ENCODE measurements around the gene PANK2. TPM values are rescaled to one million over a fixed set of nuclear protein-coding genes. Genes with fewer than 3 reads are reported as not detected.

PANK2 gene
- total and polyA plus RNA-seq, 2 of the 8 experiments (the other 6 are each of a cell fraction or from before 2014, with no cell fraction given) = 17.1 to 57.5 TPM

- Histone ChIP-seq H3K14ac (ENCODE audit: insufficient read length) (no peak overlapping the region), H3K27ac (ENCODE audit: low read depth, low read length) (no peak overlapping the region), H4K8ac (ENCODE audit: extremely low read depth, insufficient read depth, low read length) (no peak overlapping the region), H3K4me3 (ENCODE audit: extremely low read depth in 1 of 4, insufficient read depth in 2 of 4, low read depth in 3 of 4, low read length in 4 of 4) (no peak overlapping the region), H3K27me3 (replicated peaks in 1 of 4; ENCODE audit: control insufficient read depth in 3 of 4, extremely low read depth in 1 of 4, insufficient read depth in 3 of 4, low read length in 3 of 4) (no peaks in the 10 kb centered on the region; a peak in 1 of 7 replicates), H2BK15ac (ENCODE audit: low read length) (no peak overlapping the region), H3K79me1 (ENCODE audit: low read depth, low read length) (no peaks in the 10 kb centered on the region), H2AFZ (ENCODE audit: low read length) (no peak overlapping the region), H2BK5ac (ENCODE audit: low read depth, low read length) (no peak overlapping the region), H4K20me1 (replicated peaks in 1 of 2; ENCODE audit: control insufficient read depth in 1 of 2, insufficient read depth in 2 of 2, low read length in 2 of 2) (no peaks in the 10 kb centered on the region), H2BK120ac (replicated peaks; ENCODE audit: low read depth, low read length) (no peak overlapping the region), H3K23me2 (ENCODE audit: low read depth, low read length) (no peaks in the 10 kb centered on the region), H3K9me3 (ENCODE audit: insufficient read depth in 2 of 2, low read depth in 1 of 2, low read length in 1 of 2) (no peaks in the 10 kb centered on the region), H4K5ac (ENCODE audit: insufficient read length, low read depth, low read length) (no peak overlapping the region), H3K9ac (replicated peaks in 1 of 4; ENCODE audit: extremely low read depth in 1 of 4, low read depth in 3 of 4, low read length in 3 of 4) (peak overlapping the region in 1 of 4 experiments; percentile 21; a peak in 1 of 7 replicates), H3K56ac (replicated peaks; ENCODE audit: insufficient read length, low read depth, low read length) (no peak overlapping the region), H3K4me2 (ENCODE audit: insufficient read depth in 1 of 2, low read depth in 2 of 2, low read length in 2 of 2) (no peak overlapping the region), H2AK5ac (ENCODE audit: low read depth, low read length) (no peak overlapping the region), H4K91ac (replicated peaks; ENCODE audit: insufficient read length, low read length) (no peak overlapping the region), H2BK20ac (ENCODE audit: low read length) (no peak overlapping the region), H2BK12ac (ENCODE audit: low read depth, low read length) (no peak overlapping the region), H3K4ac (replicated peaks; ENCODE audit: insufficient read length, low read depth, low read length) (no peak overlapping the region), H3K79me2 (ENCODE audit: control insufficient read depth in 1 of 2, insufficient read depth in 2 of 2, low read length in 2 of 2) (no peaks in the 10 kb centered on the region), H3K23ac (ENCODE audit: insufficient read length) (no peak overlapping the region), H3K18ac (ENCODE audit: extremely low read depth, low read length) (no peak overlapping the region), H3K36me3 (ENCODE audit: control insufficient read depth in 2 of 4, insufficient read depth in 4 of 4, low read length in 3 of 4) (peaks cover 0 to 3% (median 0%) of the 10 kb centered on the region in 4 experiments; a peak in 4 of 8 replicates), H3K4me1 (replicated peaks in 1 of 4; ENCODE audit: control insufficient read depth in 3 of 4, insufficient read depth in 4 of 4, low read length in 3 of 4) (no peaks in the 10 kb centered on the region)
- 89% methylated on average over 2 of the region's 2 CpGs; no CpG with 5 or more reads in 1 of the 2 experiments for WGBS, 2 experiments (ENCODE audit: extremely low coverage in 1 of 2, insufficient coverage in 1 of 2, insufficient read length in 1 of 2, insufficient replicate concordance in 2 of 2, low coverage in 1 of 2, low lambda C conversion rate in 2 of 2, missing lambda C conversion rate in 1 of 2)
- CTCF ChIA-PET (ENCODE audit: partially characterized antibody) = interaction anchor here (0.8 to 3.0 kb wide), 6 partner anchors 87 to 260 kb away, joined by 3 to 16 read pairs (median 3); no protein-coding TSS in a partner anchor
- POLR2A ChIA-PET (ENCODE audit: partially characterized antibody) = interaction anchor here (0.6 to 2.1 kb wide), 4 partner anchors 9 to 40 kb away, joined by 3 to 12 read pairs (median 4); no protein-coding TSS in a partner anchor
- no peak for FAIRE-seq
- no peak for DNase-seq (ENCODE audit: low read depth in 1 of 2, low spot score in 2 of 2)
- TF ChIP-seq NRF1 (IDR thresholded peaks at IDR 0.05; ENCODE audit: low read depth, low read length) (no peak), CBX8 (IDR thresholded peaks at IDR 0.05; ENCODE audit: borderline replicate concordance, low read depth, low read length) (no peak), CTCF (IDR thresholded peaks at IDR 0.05; ENCODE audit: control extremely low read depth in 1 of 3, insufficient read depth in 1 of 3, low read depth in 1 of 3, low read length in 3 of 3) (no peak), HDAC6 (IDR thresholded peaks at IDR 0.05; ENCODE audit: low read depth, low read length) (no peak), SRF (IDR thresholded peaks at IDR 0.05; ENCODE audit: low read depth, low read length) (no peak), ATF2 (IDR thresholded peaks at IDR 0.05; ENCODE audit: low read length) (no peak), TAF1 (IDR thresholded peaks at IDR 0.05; ENCODE audit: low read depth, low read length) (no peak), KDM4A (IDR thresholded peaks at IDR 0.05; ENCODE audit: low read depth, low read length, severe bottlenecking) (no peak), TAF7 (optimal IDR thresholded peaks at IDR 0.05; ENCODE audit: borderline replicate concordance, low read depth, low read length) (no peak)
Observed at GRCh38 chr20:3935956-3936340, 46.8 kb downstream of the PANK2 start.
